NCI-H2171 (cell line): Measurements from ENCODE around the gene SPATA20.

Source experiments
- DNase-seq: peaks from one replicate; lab custom pipeline; 2025; lab: John Stamatoyannopoulos, UW

Gene SPATA20

GRCh38 chr17:50540560-50541401, 6.2 kb upstream of the SPATA20 start:
- DNase-seq = no peak

GRCh38 chr17:50541402-50541715, 5.6 kb upstream of the SPATA20 start:
- DNase-seq = no peak

GRCh38 chr17:50541716-50542688, 5.0 kb upstream of the SPATA20 start:
- DNase-seq = peak; percentile 84

- no peak for DNase-seq
These were observed 3.9 kb upstream of the SPATA20 start for GRCh38 chr17:50542795-50543774.

- DNase-seq = no peak
These were observed 2.5 kb upstream of the SPATA20 start for GRCh38 chr17:50544516-50544915.

GRCh38 chr17:50545311-50545710, 1.7 kb upstream of the SPATA20 start:
- no peak for DNase-seq

GRCh38 chr17:50546701-50547034, 306 bp upstream of the SPATA20 start:
- no peak for DNase-seq

- no peak for DNase-seq
These were observed 736 bp downstream of the SPATA20 start for GRCh38 chr17:50547736-50548083.

GRCh38 chr17:50548831-50549230, 1.9 kb downstream of the SPATA20 start:
- DNase-seq = no peak

GRCh38 chr17:50549256-50549941, 2.4 kb downstream of the SPATA20 start:
- no peak for DNase-seq

- DNase-seq = no peak
These were observed 3.0 kb downstream of the SPATA20 start for GRCh38 chr17:50549969-50550368.

GRCh38 chr17:50550661-50551432, 3.9 kb downstream of the SPATA20 start:
- no peak for DNase-seq

- no peak for DNase-seq
These were observed 4.5 kb downstream of the SPATA20 start for GRCh38 chr17:50551433-50551815.

- DNase-seq = no peak
These were observed 4.9 kb downstream of the SPATA20 start for GRCh38 chr17:50551884-50552283.

GRCh38 chr17:50554201-50554600, 7.2 kb downstream of the SPATA20 start:
- no peak for DNase-seq

- no peak for DNase-seq
These were observed 9.8 kb downstream of the SPATA20 start for GRCh38 chr17:50556803-50557202.

- no peak for DNase-seq
These were observed 10.7 kb downstream of the SPATA20 start for GRCh38 chr17:50557630-50558029.

GRCh38 chr17:50558091-50558490, 11.1 kb downstream of the SPATA20 start:
- DNase-seq = no peak

GRCh38 chr17:50558581-50558940, 11.6 kb downstream of the SPATA20 start:
- DNase-seq = no peak

- DNase-seq = no peak
These were observed 12.1 kb downstream of the SPATA20 start for GRCh38 chr17:50558941-50559614.
